Activated T-helper 17 cell treated with anti-CD3 and anti-CD28 coated beads, Interleukin-2, amount 50 U/mL, for 72 hours (primary cell): ENCODE measurements around the gene CCND1. TPM values are rescaled to one million over a fixed set of nuclear protein-coding genes. Genes with fewer than 3 reads are reported as not detected.

Experiments used
- ATAC-seq: fragments of 150-1000 bp; cut with Tn5 transposase; replicated peaks from 2 replicates; pipeline ENCODE4 v1.10.0; 2021; ENCODE audit warnings: mild to moderate bottlenecking, moderate library complexity
- H3K27ac Mint-ChIP-seq: one replicate; pipeline ENCODE4 v1.8.0; 2022; ENCODE audit warnings: mixed read lengths
- H3K27me3 Mint-ChIP-seq: one replicate; pipeline ENCODE4 v1.8.0; 2022; ENCODE audit warnings: mixed read lengths
- H3K36me3 Mint-ChIP-seq: one replicate; pipeline ENCODE4 v1.8.0; 2022; ENCODE audit warnings: low read depth, mild to moderate bottlenecking, mixed read lengths
- H3K4me1 Mint-ChIP-seq: one replicate; pipeline ENCODE4 v1.8.0; 2022; ENCODE audit warnings: mixed read lengths
- H3K4me3 Mint-ChIP-seq: one replicate; pipeline ENCODE4 v1.8.0; 2022; ENCODE audit warnings: mild to moderate bottlenecking, mixed read lengths
- H3K9me3 Mint-ChIP-seq: one replicate; pipeline ENCODE4 v1.8.0; 2022; ENCODE audit warnings: mixed read lengths
- total RNA-seq, 2 donors: library from RNA; stranded (reverse); gene quantifications; one replicate each; pipeline ENCODE4 v1.2.3, GENCODE V29; 2022

The CCND1 gene
- total RNA-seq, 2 donors from 2014 or later: 0.82 to 3.7 TPM

DNA sequence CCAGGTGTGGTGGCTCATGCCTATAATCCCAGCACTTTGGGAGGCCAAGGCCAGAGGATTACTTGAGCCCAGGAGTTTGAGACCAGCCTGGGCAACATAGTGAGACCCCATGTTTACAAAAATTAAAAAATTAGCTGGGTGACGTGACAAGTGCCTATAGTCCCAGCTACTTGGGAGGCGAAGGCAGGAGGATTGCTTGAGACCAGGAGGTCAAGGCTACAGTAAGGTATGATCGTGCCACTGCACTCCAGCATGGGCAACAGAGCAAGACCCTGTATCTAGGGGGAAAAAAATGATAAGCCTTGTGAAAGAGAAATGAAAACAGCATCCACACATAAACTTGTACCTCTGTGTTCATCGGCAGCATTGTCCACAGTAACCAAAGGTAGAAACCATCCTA lies 8.1 kb upstream of the CCND1 start:
- H3K9me3 Mint-ChIP-seq: no peaks in the 10 kb centered on the region
- no peak overlapping the region for H3K4me3 Mint-ChIP-seq
- no peak overlapping the region for H3K27ac Mint-ChIP-seq
- H3K36me3 Mint-ChIP-seq: no peaks in the 10 kb centered on the region
- ATAC-seq: no peak
- H3K27me3 Mint-ChIP-seq: peaks cover 16% of the 10 kb centered on the region
- no peaks in the 10 kb centered on the region for H3K4me1 Mint-ChIP-seq

DNA sequence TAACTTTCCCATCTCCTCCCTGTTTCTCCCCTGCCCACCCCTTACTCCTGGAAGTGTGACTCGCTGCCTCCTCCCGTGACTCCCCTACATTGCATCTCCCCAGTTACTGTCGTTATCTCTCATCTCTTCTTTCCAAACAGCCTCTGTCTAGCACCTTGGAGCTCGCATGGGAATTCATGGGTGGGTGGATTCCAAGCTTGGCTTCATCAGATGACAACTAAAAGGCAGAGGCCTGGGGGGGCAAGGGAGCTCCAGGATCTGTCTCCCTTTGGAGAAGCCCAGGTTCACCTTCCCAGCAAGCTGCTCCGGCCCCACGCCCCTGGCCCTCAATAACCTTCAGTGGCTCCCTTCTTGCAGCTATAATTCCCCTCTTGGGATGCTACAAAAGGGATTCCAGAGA lies 6.9 kb upstream of the CCND1 start:
- Mint-ChIP-seq H3K4me1 (no peaks in the 10 kb centered on the region), H3K36me3 (no peaks in the 10 kb centered on the region), H3K4me3 (no peak overlapping the region), H3K27me3 (peaks cover 19% of the 10 kb centered on the region), H3K9me3 (no peaks in the 10 kb centered on the region), H3K27ac (no peak overlapping the region)
- ATAC-seq: no peak

DNA sequence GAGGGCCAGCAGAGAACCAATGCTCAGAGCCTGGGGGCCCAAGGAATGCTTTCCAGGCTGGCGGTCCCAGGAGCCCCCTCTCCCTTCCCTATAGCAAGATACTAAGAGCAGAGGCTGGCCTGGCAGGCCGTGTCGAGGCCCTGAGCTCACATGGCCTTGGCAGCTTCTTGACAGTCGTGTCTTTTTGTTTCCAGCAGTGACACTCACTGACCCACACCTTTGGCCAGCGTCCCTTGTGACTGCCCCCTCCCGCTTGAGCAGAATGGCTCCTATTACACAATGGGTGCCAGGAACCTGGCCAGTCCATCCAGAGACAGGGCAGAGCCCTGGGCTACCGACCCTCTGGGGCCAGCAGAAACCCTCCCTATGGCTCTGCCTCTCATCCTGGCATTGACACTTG lies 6.4 kb upstream of the CCND1 start:
- Mint-ChIP-seq H3K27ac (no peak overlapping the region), H3K4me3 (no peak overlapping the region), H3K9me3 (no peaks in the 10 kb centered on the region), H3K27me3 (peaks cover 13% of the 10 kb centered on the region), H3K4me1 (no peaks in the 10 kb centered on the region), H3K36me3 (no peaks in the 10 kb centered on the region)
- no peak for ATAC-seq

DNA sequence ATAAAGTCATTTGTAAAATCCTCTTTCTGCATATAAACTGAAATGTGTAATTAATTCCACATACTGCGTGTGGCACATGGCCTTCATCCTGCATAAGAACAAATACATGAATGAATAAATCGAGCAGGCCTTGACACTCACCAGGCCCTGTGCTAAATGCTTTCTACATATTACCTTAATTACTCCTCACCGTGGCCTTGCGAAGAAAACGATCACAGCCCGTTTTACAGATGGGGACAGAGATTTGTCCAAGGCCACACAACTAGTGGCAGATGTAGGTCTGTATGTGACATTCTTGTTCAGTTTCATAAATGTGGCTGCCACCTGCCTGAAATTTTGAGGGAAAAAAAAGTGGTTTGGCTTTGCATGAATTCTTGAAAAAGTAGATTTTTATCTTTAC lies 5.8 kb upstream of the CCND1 start:
- H3K27me3 Mint-ChIP-seq: peaks cover 16% of the 10 kb centered on the region
- H3K4me3 Mint-ChIP-seq: no peak overlapping the region
- no peak for ATAC-seq
- H3K27ac Mint-ChIP-seq: no peak overlapping the region
- H3K36me3 Mint-ChIP-seq: no peaks in the 10 kb centered on the region
- no peaks in the 10 kb centered on the region for H3K9me3 Mint-ChIP-seq
- H3K4me1 Mint-ChIP-seq: no peaks in the 10 kb centered on the region

DNA sequence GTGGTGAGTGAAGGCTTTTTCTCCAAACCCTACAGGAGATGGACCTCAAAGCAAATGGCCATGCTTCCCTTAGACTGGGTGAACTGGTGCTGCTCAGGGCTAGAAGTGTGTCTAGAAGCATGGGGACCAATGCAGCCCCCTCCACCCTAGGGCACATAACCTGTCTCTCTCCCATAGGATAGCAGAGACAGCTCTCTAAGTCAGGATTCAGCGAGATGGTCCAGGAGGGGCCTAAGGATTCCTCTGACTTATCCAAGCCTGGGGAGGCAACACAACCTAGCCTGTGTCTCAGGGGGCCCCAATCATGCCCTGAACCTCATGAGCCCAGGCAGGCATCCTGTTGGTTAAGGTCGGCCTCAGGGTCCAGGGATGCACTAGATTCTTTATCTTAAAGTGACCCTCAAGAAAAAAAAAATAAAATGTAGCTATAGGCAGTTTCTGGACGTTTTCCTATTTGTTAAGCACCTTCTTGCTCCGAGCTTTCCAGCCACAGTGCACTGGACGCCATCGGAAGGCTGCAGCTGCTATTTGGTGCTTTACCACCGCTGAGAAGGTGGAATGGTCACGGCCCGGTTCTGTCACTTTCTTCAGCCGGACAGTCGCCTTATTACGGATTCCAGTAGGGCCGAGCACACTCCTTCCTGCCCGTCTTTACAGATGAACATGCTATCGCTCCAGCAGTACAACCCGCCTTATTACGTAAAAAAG lies 5.0 kb upstream of the CCND1 start:
- Mint-ChIP-seq H3K36me3 (no peaks in the 10 kb centered on the region), H3K27me3 (peaks cover 23% of the 10 kb centered on the region), H3K4me3 (no peak overlapping the region), H3K4me1 (peaks cover under 1% of the 10 kb centered on the region), H3K9me3 (no peaks in the 10 kb centered on the region), H3K27ac (no peak overlapping the region)
- ATAC-seq: no peak

DNA sequence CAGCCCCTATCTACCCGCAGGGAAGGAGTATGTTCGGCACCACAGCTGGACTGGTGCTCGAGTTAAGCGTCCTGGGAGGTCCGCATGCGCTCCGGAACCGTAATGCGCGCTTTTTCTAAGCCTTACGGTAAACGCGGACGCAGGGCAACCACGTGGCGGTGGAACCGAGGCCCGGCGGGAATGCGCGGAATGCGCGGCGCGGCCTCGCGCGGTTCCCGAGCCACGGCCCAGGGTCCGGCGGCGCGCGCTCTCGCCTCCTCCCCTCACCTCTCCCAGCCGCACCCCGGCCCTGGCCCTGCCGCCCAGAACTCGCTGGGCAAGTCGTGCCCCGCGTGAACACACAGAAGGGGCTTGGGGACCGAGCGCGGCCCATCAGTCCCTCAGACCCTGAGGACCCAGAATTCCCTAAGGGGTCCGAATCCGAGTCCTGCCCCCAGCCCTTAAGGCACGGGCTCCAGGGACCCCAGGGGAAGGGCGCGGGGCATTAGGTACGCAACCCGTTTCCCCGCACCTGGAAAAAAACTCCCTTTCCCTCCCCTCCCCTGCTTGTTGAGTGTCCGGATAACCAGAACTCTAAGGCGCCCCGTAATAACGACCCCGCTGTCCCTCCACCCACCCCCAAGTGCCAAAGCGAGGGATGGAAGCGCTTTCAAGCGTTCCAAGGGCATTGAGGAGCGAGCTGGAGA lies 4.3 kb upstream of the CCND1 start:
- Mint-ChIP-seq H3K27ac (no peak overlapping the region), H3K9me3 (no peaks in the 10 kb centered on the region), H3K4me3 (no peak overlapping the region), H3K27me3 (peaks cover 28% of the 10 kb centered on the region), H3K36me3 (no peaks in the 10 kb centered on the region), H3K4me1 (peaks cover 5% of the 10 kb centered on the region)
- ATAC-seq: no peak

DNA sequence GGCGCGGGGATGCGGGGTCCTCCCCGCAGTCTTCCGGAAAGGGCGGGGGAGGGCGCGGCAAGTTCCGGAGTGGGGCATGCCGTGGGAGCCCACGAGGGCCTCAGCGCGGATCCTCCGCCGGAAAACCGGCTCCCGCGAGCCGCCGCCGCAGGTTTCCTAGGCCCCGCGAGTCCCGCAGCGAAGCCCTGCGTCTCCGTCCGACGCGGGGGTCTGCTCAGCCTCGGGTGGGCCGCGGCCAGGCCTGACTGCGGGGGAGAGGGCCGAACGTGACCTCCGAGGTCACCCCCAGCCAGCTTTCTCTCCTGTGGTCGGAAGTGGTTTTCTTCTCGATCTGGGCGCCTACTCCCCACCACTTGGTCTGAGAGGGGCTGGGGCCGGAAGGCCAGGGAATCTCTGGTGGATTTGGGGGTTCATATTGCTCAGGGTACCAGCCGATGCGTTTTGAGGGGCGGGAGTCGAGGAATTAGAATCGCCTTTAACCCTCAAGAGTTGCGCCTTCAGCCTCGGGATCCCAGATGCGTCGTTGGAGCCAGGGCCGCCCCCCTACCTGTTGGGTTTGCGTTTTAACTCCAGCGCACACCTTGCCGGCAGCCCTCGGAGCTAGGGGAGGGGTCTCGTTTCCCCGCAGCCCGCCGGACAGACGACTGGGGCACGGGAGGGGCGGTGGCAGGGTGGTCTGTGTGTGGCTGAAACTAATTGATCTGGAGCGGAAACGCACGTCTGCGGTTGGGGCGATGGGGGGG lies 3.6 kb upstream of the CCND1 start:
- ATAC-seq: no peak
- H3K4me1 Mint-ChIP-seq: peaks cover 5% of the 10 kb centered on the region
- peaks cover 24% of the 10 kb centered on the region for H3K27me3 Mint-ChIP-seq
- peak overlapping the region; percentile 39 for H3K4me3 Mint-ChIP-seq
- H3K27ac Mint-ChIP-seq: no peak overlapping the region
- no peaks in the 10 kb centered on the region for H3K36me3 Mint-ChIP-seq
- no peaks in the 10 kb centered on the region for H3K9me3 Mint-ChIP-seq

DNA sequence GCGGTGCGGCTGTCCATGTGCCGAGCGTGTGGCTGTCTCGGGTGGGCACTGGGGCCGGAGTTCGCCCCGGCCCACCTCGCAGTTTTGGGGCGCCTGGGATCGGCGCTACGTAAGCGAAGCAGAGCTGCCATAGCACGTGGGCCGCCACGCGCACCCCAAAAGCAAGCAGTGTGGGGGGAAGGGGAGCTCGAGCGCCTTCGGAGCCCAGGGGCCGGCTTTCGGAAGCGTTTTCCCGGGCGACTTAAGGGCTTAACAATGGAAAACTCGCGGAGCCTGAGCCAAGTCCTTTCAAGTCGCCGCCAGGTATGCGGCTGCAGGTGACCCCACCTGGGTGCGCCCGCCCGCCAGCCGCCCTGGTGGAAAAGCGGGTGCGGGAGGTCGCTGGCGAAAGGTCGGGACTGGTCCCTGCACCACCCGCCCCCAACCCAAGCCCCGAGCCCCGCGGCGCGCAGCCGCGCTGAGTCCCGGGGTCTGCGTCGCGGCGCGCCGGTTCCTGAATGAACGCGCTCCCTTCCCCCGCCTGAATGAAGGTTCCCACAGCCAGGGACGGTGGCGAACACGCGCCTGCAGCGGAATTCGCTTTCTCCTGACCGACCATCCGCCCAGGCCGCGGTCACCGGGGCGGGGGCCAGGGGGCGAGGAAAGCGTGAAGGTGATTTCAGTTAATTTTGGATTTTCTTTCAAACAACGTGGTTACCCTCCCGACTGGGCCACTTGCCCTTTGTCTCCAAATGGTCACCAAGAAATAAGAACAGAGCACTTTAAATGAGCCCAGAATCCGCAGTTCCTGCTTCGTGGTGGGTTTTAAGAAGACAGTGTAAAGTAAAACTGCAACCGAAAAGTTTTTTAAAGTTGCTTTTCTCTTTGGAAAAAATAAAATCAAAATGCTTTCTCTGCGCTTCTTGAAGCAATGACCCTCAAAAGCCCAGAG lies 2.8 kb upstream of the CCND1 start:
- no peaks in the 10 kb centered on the region for H3K36me3 Mint-ChIP-seq
- H3K27ac Mint-ChIP-seq: no peak overlapping the region
- H3K4me1 Mint-ChIP-seq: peaks cover 5% of the 10 kb centered on the region
- H3K9me3 Mint-ChIP-seq: no peaks in the 10 kb centered on the region
- H3K4me3 Mint-ChIP-seq: peak overlapping the region; percentile 76
- no peak for ATAC-seq
- H3K27me3 Mint-ChIP-seq: peaks cover 24% of the 10 kb centered on the region

DNA sequence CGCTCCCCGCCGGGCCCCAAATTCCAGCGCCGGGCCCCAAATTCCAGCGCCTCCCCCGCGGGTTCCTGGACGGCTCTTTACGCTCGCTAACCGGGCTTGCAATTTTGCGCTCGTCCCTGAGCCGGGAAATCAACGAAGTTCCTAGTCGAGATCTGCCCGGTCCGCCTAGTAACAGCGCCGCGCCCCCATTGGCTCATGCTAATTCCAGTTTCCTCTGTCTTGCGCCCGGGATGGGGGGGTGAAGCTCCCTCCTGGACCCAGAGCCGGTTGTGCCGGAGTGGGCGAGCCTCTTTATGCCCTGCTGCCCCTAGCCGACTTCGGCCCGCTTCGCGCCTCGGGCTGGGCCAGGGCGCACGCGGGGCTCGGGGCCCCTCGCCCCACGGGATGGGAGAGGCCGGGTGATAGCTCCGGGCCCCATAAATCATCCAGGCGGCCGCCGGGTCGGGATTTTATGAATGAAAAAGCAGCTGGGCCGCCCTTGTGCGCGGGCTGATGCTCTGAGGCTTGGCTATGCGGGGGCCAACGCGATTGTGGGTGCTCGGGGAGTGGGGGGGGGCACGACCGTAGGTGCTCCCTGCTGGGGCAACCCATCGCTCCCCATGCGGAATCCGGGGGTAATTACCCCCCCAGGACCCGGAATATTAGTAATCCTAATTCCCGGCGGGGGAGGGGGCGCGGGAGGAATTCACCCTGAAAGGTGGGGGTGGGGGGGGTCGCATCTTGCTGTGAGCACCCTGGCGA lies 1.8 kb upstream of the CCND1 start:
- no peak for ATAC-seq
- H3K27me3 Mint-ChIP-seq: peaks cover 24% of the 10 kb centered on the region
- H3K4me1 Mint-ChIP-seq: peaks cover 5% of the 10 kb centered on the region
- no peaks in the 10 kb centered on the region for H3K9me3 Mint-ChIP-seq
- H3K4me3 Mint-ChIP-seq: peak overlapping the region; percentile 76
- no peaks in the 10 kb centered on the region for H3K36me3 Mint-ChIP-seq
- H3K27ac Mint-ChIP-seq: no peak overlapping the region

DNA sequence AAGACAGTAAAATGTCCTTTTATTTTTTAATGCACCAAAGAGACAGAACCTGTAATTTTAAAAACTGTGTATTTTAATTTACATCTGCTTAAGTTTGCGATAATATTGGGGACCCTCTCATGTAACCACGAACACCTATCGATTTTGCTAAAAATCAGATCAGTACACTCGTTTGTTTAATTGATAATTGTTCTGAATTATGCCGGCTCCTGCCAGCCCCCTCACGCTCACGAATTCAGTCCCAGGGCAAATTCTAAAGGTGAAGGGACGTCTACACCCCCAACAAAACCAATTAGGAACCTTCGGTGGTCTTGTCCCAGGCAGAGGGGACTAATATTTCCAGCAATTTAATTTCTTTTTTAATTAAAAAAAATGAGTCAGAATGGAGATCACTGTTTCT lies 1.1 kb upstream of the CCND1 start:
- Mint-ChIP-seq H3K27me3 (peaks cover 24% of the 10 kb centered on the region), H3K36me3 (no peaks in the 10 kb centered on the region), H3K4me3 (peak overlapping the region; percentile 76), H3K4me1 (peaks cover 5% of the 10 kb centered on the region), H3K27ac (no peak overlapping the region), H3K9me3 (no peaks in the 10 kb centered on the region)
- no peak for ATAC-seq

DNA sequence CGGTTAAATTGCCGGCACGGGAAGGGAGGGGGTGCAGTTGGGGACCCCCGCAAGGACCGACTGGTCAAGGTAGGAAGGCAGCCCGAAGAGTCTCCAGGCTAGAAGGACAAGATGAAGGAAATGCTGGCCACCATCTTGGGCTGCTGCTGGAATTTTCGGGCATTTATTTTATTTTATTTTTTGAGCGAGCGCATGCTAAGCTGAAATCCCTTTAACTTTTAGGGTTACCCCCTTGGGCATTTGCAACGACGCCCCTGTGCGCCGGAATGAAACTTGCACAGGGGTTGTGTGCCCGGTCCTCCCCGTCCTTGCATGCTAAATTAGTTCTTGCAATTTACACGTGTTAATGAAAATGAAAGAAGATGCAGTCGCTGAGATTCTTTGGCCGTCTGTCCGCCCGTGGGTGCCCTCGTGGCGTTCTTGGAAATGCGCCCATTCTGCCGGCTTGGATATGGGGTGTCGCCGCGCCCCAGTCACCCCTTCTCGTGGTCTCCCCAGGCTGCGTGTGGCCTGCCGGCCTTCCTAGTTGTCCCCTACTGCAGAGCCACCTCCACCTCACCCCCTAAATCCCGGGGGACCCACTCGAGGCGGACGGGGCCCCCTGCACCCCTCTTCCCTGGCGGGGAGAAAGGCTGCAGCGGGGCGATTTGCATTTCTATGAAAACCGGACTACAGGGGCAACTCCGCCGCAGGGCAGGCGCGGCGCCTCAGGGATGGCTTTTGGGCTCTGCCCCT lies 529 bp upstream of the CCND1 start:
- peaks cover 21% of the 10 kb centered on the region for H3K27me3 Mint-ChIP-seq
- H3K4me3 Mint-ChIP-seq: peak overlapping the region; percentile 76
- H3K36me3 Mint-ChIP-seq: no peaks in the 10 kb centered on the region
- H3K9me3 Mint-ChIP-seq: no peaks in the 10 kb centered on the region
- no peak for ATAC-seq
- H3K27ac Mint-ChIP-seq: no peak overlapping the region
- peaks cover 5% of the 10 kb centered on the region for H3K4me1 Mint-ChIP-seq

DNA sequence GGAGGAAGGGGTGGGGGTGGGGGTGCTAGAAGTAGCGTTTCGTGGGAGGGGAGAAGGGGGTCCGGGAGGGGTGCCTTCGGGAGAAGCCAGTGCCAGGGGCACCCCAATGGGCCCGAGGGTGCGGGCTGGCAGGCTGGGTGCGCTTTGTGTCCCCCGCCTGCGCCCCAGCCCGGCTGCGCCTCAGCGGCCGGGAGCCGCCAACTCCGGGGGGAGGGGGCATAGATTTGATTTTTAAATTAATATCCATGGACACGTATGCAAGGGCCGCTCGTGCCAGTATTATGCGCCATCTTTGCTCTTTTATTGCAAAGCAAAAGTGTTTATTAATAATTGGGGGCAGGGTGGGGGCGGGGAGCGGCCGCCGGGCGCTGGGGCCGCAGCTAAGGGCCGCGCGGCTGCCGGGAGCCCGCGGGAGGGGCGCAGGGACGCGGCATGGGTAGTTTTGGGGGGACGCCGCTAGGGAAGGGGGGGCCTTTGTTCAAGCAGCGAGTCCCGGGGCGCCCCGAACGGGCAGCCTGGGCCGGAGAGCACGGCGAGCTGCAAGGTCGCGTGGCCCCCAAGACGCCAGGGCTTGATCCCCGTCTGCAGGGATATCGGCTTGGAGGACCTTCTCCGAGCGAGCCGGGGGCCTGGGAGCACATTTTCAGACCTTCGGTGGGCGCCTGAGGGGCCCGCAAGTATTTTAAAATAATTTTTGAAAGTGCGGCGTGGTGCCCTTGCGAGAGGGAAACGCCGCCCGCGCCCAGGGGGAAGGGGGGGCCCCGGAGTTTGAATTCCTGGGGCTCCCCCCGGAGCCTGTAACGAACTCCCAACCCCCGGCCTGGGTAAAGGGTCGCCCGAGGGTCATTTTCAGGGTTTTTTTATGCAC lies 959 bp downstream of the CCND1 start:
- Mint-ChIP-seq H3K27me3 (peaks cover 18% of the 10 kb centered on the region), H3K4me1 (peaks cover 5% of the 10 kb centered on the region), H3K36me3 (no peaks in the 10 kb centered on the region), H3K9me3 (no peaks in the 10 kb centered on the region), H3K4me3 (peak overlapping the region; percentile 76), H3K27ac (no peak overlapping the region)
- ATAC-seq: no peak
